ENCODE results near the gene PCGF5.
"Not testable (repeated sequence)": the region's sequence is repeated elsewhere in the genome, so short reads cannot be mapped to it uniquely, and the experiment has no call there.

PCGF5 gene

GRCh38 chr10:91220194-91220953 lies at the start of gene PCGF5:
Gene PCGF5, plus strand, starts transcription at chr10:91220663. Its CDS starts 2,209 bp downstream, at chr10:91222872.
- no peak for FAIRE-seq

- FAIRE-seq: no peak
Measured at GRCh38 chr10:91171485-91171884, 49.0 kb upstream of the PCGF5 start.

GRCh38 chr10:91172348-91172747 lies 48.1 kb upstream of the PCGF5 start:
- no peak for FAIRE-seq

GRCh38 chr10:91185239-91185875 lies 35.1 kb upstream of the PCGF5 start:
- FAIRE-seq: no peak

GRCh38 chr10:91187156-91187555 lies 33.3 kb upstream of the PCGF5 start:
- FAIRE-seq: no peak

GRCh38 chr10:91188010-91188409 lies 32.5 kb upstream of the PCGF5 start:
- not testable (repeated sequence) for FAIRE-seq

DNA sequence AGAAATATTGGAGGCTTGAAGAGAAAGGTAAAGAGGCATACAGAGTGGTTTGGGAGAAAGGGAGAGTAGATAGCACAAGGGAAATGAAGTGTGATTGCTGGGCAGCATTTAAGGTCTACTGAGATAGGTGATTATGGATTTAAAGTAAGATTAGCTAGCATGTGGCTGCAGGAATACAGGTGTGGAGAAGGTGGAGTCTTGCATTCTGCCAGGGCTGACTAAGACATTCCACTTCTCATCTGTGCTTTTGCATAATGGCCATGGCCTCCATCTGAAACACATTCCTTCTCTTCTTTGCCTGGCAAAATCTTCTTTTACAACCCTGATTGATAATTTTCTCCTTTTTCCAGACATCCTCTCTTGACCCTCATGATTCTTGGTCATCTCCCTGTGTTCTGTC lies 31.6 kb upstream of the PCGF5 start:
- no peak for FAIRE-seq

GRCh38 chr10:91190388-91190870 lies 30.0 kb upstream of the PCGF5 start:
- FAIRE-seq: no peak

DNA sequence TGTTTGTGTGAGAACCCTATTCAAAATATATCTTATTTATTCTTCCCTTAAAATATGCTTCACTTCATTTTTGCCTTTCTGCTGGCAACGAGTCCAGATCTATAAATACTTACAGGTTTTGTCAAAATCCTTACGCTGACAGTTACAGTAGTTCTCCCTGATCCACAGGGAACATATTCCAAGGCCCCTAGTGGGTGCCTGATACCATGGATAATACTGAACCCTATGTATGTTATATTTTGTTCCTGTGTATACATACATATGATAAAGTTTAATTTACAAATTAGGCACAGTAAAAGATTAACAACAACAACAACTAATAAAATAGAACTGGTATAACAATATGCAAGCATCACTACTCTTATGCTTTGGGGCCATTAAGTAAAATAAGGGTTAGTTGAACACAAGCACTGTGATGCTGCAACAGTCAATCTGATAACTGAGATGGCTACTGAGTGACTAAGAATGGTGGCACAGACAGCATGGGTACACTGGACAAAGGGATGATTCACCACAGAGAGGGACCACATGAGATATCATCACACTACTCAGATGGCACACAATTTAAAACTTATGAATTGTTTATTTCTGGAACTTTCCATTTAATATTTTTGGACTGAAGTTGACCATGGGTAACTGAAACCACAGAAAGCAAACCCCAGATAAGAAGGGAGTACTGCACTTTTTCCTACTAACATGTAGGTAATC lies 29.4 kb upstream of the PCGF5 start:
- no peak for FAIRE-seq

- no peak for FAIRE-seq
Measured at GRCh38 chr10:91191584-91191919, 28.9 kb upstream of the PCGF5 start.

DNA sequence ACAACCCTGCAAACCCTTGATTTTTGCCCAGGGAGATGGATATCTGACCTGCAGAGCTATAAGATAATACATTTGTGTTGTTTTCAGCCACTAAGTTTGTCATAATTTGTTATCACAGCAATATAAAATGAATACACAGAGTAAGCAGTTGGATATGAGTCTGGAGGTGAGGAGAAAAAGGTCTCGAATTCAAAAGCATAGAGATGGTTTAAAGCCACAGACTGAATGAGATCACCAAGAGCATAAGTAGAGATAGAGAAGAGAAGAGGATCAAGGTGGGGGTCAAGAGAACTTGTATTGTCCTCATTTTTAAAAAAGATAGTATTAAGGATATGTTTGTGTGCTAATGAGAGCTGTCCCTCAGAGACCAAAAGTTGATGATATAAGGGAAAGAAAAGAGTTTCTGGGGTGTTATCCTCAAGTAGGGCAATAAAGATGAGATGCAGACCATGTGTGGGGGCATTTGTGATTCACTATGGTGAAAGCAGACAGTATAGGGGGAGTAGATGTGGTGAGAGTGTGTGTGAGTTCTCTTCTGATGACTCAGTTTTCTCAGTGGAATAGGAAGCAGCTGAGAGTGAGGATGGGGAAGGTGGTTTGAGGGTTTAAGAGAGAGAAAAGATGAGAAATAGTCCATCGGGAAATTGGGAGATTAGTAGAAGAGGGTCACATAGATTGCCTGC lies 25.8 kb upstream of the PCGF5 start:
- no peak for FAIRE-seq

GRCh38 chr10:91196268-91197048 lies 24.0 kb upstream of the PCGF5 start:
- no peak for FAIRE-seq

GRCh38 chr10:91197127-91197526 lies 23.3 kb upstream of the PCGF5 start:
- no peak for FAIRE-seq

DNA sequence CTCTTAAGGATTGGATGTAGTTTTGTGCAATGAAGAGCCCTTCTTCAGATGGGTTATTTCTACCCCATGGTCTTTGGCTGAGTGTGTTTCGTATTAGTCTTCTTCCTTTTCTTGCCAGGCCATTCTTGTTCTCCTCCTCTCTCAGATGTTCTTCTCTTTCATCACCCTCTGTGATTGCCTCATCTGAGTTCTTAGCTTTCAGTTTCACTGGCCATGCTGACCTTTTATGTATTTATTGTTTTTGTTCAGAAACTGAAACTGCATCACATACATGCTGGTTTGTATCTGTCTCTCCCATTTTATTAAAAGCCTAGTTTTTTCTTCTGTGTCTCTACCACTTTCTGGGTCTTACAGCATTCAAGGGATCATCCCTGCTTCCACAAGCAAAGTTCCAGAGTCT lies 21.7 kb upstream of the PCGF5 start:
- no peak for FAIRE-seq

GRCh38 chr10:91200314-91201212 lies 19.9 kb upstream of the PCGF5 start:
- no peak for FAIRE-seq

DNA sequence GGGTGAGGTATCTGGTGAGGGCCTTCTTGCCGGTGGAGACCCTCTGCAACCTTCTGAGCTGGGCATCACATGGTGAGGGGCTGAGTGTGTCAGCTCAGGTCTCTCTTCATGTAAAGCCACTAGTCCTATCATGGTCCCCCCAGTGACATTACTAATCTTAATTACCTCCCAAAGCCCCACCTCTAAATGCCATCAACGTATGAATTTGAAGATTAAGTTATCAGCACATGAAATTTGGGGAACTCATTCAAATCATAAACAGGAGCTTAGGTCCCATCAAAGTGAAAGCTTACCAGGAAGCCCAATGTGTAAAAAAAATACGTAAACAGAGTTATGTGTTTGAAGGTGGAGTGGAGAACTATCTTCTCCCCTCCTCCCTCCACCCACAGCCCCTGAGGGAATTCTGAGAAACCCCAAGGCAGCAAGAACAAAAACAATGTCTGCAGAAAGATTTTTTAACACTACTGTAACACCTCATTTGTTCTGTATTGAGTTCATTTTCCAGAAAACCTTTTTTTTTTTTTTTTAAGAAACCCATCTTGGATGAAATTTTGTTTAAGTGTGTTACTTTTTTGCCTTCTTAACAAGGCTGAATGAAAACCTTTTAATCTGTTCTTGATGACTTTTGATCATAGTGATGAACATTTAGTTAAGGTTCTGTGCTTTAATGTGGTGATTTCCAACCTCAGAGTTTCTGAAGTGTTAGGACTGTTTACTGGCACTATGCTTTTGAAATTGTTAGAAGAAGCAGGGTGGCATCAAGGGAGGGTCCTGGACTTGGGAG lies 19.1 kb upstream of the PCGF5 start:
- FAIRE-seq: no peak

GRCh38 chr10:91206427-91206826 lies 14.0 kb upstream of the PCGF5 start:
- no peak for FAIRE-seq

DNA sequence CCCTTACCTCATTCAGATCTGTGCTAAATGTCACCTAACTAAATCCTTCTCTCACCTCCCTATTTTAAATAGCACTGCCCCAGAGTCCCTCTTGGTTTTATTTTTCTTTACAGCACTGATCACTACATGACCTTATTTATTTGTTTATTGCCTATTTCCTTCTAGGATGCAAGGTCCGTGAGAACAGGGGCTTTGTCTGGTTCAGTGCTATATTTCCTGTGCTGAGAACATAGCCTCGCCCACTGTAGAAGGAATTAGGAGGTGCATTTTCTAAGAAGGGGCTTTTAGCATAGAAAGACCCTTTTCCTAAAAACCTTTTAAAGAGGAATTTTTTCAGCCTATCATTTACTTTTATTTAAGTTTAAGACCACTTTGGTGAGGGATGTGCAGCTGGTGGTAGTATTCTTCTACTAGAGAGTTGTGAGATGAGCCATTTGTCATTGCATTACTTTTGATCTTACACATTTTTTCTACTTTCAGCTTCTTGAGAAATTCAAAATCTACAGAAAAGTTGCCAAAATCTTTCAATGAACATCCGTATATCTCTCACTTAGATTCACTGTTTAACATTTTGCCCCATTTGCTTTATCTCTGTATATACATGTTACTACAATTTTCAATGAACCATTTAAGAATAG lies 13.5 kb upstream of the PCGF5 start:
- FAIRE-seq: no peak

- FAIRE-seq: no peak
Measured at GRCh38 chr10:91208642-91209041, 11.8 kb upstream of the PCGF5 start.

- FAIRE-seq: no peak
Measured at GRCh38 chr10:91210014-91210413, 10.4 kb upstream of the PCGF5 start.

Data from colon (tissue), 2 donors.